DND-41 (cell line): ENCODE measurements around the gene PSORS1C1.
"Not testable (repeated sequence)": the region's sequence is repeated elsewhere in the genome, so short reads cannot be mapped to it uniquely, and the experiment has no call there.

Source experiments
- EZH2 ChIP-seq: IDR thresholded peaks from 3 replicates; pipeline ENCODE4 v1.6.1; 2012; ENCODE audit warnings: borderline replicate concordance, low read depth, mild to moderate bottlenecking, moderate library complexity, low read length, inconsistent platforms; ENCODE audit not compliant: severe bottlenecking
- TF ChIP-seq, protein P1 (sequence below): IDR thresholded peaks from 2 replicates; pipeline ENCODE4 v1.5.1; 2012; ENCODE audit warnings: borderline replicate concordance, low read length, moderate library complexity, mild to moderate bottlenecking; ENCODE audit not compliant: poor library complexity, severe bottlenecking; ENCODE audit errors: extremely low read depth

DNA sequence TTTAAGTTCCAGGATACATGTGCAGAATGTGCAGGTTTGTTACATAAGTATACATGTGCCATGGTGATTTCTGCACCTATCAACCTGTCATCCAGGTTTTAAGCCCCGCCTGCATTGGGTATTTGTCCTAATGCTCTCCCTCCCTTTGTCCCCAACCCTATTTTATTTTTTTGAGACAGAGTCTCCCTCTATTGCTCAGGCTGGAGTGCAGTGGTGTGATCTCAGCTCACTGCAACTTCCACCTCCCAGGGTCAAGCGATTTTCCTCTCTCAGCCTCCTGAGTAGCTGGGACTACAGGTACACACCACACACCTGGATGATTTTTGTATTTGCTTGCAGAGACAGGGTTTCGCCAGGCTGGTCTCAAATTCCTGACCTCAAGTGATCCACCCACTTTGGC, 74.6 kb downstream of the PSORS1C1 start:
- TF ChIP-seq, protein P1, sequence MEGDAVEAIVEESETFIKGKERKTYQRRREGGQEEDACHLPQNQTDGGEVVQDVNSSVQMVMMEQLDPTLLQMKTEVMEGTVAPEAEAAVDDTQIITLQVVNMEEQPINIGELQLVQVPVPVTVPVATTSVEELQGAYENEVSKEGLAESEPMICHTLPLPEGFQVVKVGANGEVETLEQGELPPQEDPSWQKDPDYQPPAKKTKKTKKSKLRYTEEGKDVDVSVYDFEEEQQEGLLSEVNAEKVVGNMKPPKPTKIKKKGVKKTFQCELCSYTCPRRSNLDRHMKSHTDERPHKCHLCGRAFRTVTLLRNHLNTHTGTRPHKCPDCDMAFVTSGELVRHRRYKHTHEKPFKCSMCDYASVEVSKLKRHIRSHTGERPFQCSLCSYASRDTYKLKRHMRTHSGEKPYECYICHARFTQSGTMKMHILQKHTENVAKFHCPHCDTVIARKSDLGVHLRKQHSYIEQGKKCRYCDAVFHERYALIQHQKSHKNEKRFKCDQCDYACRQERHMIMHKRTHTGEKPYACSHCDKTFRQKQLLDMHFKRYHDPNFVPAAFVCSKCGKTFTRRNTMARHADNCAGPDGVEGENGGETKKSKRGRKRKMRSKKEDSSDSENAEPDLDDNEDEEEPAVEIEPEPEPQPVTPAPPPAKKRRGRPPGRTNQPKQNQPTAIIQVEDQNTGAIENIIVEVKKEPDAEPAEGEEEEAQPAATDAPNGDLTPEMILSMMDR = not testable (repeated sequence)
- not testable (repeated sequence) for TF ChIP-seq EZH2
